Inflammatory macrophage treated with lipopolysaccharide for 1 hour (primary cell): ENCODE results near the gene CHKA.
"Not testable (repeated sequence)": the region's sequence is repeated elsewhere in the genome, so short reads cannot be mapped to it uniquely, and the experiment has no call there.

ENCODE experiments used
- DNase-seq, 2 donors: peaks; one replicate each; pipeline ENCODE4 v3.0.0-alpha.2; 2020 to 2022

CHKA gene

GRCh38 chr11:68115285-68115684, 5.9 kb downstream of the CHKA start:
- DNase-seq = peak in 1 of 2 donors; percentile 59

DNA sequence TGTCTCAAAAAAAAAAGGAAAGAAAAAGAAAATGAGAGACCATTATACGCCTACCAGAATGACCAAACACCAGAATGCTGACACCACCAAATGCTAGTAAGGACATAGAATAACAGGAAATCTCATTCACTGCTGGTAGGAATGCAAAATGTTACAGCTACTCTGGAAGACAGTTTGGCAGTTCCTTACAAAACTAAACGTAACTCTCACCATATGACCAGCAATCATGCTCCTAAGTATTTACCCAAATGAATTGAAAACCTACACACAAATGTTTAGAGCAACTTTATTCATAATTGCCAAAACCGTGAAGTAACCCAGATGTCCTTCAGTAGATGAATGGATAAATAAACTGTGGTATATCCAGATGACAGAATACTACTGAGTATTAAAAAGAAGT, 7.2 kb downstream of the CHKA start:
- peak in 1 of 2 donors; percentile 30 for DNase-seq

GRCh38 chr11:68107689-68108088, 13.5 kb downstream of the CHKA start:
- DNase-seq = no peak

- no peak for DNase-seq
These were observed 14.8 kb downstream of the CHKA start for GRCh38 chr11:68106165-68106940.

GRCh38 chr11:68099474-68100405, 21.4 kb downstream of the CHKA start:
- no peak for DNase-seq

DNA sequence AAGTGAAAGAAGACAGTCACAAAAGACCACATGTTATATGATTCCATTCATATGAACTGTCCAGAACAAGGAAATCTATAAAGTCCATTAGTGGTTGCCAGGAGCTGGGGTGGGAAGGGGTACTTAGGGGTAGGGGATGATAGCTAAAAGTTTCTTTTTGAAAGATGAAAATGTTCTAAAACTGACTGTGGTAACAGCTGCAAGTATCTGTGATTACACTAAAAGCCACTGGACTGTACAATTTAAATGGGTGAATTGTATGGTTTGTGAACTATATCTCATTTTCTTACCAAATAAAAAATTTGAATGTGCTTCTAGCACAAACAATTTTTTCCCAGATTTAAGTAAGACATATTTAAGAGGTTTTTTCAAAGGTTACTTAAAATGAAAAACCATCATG, 22.1 kb downstream of the CHKA start:
- no peak for DNase-seq

GRCh38 chr11:68096962-68097361, 24.2 kb downstream of the CHKA start:
- DNase-seq = no peak

GRCh38 chr11:68093565-68093964, 27.6 kb downstream of the CHKA start:
- no peak for DNase-seq

DNA sequence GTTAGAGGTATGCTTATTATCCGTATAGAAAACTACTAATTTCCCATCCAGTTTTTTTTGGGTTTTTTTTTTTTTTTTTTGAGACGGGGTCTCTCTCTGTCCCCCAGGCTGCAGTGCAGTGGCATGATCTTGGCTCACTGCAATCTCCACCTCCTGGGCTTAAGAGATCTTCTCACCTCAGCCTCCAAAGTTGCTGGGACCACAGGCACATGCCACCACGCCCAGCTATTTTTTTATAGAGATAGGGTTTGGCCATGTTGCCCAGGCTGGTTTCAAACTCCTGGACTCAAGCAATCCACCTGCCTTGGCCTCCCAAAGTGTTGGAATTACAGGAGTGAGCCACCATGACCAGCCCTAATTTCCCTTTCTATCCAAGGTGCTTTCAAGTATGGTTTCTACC, 28.2 kb downstream of the CHKA start:
- not testable (repeated sequence) for DNase-seq

GRCh38 chr11:68092411-68092810, 28.8 kb downstream of the CHKA start:
- no peak for DNase-seq

DNA sequence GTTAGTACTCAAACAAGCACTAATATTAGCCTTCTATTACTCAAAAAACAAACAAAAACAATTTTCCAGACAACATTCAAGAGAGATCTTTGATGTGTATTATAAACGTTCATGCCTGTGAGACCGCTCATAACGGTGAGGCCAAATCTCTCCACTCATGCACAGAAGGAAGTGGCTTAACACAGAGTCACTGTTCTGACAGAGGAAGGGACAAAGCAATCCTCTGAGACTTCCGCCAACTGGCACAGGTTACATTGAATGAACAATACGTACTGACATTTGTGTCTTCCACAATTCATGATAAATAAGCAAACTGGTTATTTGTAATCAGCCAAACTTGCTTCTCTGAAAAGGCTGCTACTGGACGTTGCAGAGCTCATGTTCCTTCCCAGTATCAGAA, 30.5 kb downstream of the CHKA start:
- DNase-seq = peak; percentile 32 to 50

DNA sequence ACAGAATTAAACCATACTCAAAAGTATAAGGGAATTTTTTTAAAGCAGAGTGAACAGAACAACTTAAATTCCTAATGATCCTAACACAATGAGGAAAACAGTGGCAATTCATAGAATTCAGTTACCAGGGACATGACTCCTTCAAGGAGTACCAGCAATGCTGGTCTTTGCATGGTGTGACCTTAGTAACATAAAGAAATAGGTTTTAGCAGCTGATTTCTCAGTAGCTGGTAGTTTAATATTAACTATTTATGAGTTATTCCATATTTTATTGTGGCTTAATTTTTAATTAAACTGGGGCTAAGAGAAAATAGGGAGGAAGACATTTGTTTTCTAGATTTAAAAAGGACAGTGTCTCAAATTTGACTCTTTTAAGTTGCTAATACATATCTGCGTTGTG, 30.9 kb downstream of the CHKA start:
- DNase-seq = no peak

DNA sequence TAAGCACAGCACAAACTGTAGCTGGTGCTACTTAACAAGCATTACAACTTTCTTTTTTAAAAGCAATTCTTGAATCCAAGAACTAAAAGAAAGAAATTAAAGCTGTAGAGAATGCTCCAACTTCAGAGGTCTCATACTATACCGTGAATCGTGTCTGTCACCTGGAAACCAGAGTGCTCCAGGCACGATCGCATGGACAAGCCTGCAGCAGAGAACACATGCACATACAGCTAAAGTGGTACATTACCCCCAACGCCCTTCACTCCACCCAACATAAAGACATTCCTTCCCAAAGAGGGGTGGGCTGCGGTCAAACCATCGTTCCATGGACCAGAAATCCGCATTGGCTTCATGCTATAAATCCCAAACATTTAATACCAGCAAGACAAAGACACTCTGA, 31.5 kb downstream of the CHKA start:
- DNase-seq = no peak

GRCh38 chr11:68083517-68083916, 37.7 kb downstream of the CHKA start:
- DNase-seq = no peak

DNA sequence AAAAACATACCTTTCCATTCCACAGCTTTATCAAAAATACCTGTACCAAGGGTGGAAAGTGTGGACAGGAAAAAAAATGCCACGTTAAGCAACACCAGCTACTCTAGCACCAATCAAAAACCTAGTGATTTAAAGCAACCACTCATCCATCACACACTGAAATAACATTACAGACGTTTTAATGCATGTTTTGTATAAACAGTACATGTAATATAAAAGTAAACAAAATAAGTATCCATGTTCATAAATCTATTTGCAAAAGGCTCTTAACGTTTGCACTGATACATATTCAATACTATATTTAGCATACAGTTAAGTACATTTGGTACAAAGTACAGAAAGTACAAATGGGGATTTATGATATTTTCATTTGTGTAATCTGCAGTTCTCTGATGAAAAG, 38.7 kb downstream of the CHKA start:
- no peak for DNase-seq

GRCh38 chr11:68081691-68082090, 39.5 kb downstream of the CHKA start:
- DNase-seq = no peak

DNA sequence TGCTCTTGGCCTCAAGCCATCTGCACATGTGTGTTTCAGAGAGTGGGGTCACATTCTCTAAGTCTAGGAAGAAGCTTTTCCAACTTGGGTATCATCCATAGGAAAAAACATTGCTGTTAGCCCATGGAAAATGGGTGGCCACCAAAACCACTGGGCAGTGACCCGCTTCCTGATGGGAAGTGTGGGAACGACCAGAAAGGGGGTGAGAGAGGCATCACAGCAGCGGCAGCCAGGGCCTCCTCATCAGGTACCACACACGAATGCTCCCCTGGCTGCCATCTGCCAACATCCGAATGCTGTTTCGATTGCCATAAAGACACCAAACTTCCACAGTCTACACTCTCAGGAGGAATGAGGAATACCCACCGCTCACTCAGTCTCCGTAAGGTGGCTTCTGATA, 40.3 kb downstream of the CHKA start:
- no peak for DNase-seq

DNA sequence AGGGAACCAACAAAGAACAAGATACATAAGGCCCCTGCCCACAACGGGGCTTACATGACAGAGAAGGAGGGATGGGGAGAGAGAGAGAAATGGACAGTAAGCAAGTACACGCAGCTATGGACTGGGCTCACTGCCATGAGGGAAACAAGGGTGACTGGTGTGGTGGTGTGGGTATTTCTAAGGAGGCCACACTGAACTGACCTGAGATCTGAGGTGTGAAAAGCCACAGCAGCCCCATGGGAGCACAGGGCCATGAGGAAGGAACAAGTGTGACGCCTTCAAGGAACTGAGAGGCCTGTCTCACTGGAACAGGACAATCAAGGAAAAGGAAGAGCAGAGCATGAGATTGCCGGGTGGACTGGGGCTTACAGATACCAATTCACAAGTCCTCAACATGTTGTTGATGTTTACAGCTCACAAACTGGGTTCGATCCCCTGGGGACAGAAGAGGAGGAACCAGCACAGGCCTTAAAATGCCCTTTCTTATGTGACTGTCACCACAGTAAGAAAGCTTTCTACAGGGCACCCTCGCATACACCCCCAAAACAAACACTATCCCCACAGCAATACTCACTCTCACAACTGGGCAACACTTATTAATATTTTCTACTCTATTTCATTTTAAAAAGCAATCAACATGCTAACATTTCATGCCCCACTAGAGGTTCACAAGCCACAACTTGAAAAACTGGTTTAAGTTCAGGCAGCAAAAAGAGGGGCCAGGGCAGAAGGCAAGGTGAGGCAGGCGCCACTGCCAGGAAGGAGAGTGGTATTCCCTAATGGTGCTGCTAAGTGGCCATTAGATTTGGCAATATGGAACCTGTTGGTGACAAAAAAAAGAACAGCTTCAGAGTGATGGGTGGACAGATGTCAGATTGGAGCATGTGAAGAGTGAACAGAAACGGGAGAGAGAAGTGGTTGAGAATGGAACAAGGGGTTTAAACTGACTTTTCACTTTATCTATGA, 43.3 kb downstream of the CHKA start:
- DNase-seq = no peak

DNA sequence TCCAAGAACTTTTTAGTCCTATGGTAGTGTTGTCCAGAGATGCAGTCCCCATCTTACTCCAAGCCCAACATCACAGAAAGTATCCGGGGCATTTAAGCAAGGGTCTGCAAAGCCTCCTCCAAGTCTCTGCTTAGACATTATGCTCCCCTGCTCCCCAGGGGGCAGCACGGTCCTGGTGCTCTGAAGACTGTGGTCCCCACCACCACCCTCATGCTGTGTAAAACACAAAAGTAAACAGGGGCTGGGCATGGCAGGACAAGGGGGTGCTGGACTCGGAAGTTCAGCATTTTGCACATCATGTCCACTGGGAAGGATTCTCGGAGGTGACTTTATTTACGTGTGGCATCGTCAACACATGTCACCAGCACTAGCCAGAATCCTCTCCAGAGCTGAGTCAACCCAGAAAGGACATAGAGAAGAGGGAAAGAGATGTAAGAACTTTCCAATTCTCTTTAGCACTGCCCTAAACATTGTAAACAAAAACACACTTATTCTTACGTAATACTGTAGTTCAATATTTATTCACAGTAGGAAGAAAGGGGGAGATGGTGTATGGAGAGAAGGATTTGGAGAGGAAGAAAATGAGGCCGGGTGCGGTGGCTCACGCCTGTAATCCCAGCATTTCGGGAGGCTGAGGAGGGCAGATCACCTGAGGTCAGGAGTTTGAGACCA, 44.7 kb downstream of the CHKA start:
- no peak for DNase-seq

- DNase-seq = no peak
These were observed 46.4 kb downstream of the CHKA start for GRCh38 chr11:68074584-68075352.

- no peak for DNase-seq
These were observed 49.7 kb downstream of the CHKA start for GRCh38 chr11:68071281-68072048.
